HG03060 (cell line): ENCODE data around the gene TIMP2.
A peak's percentile ranks its signal among the peaks of the same experiment; 100 is the strongest.

Source experiments
- ATAC-seq: cut with Tn5 transposase; IDR thresholded peaks from one replicate; pipeline ENCODE4 v1.9.1; 2021; ENCODE audit warnings: low read depth, moderate number of reproducible peaks; ENCODE audit not compliant: unreplicated experiment

The TIMP2 gene

GRCh38 chr17:78840780-78841611, 84.2 kb downstream of the TIMP2 start, which contains the start of gene USP36:
USP36 (minus strand) TSS chr17:78840814; CDS start chr17:78836363, 4,451 bp downstream.
- ATAC-seq = peak; percentile 86

GRCh38 chr17:78840530-78840779, 84.7 kb downstream of the TIMP2 start:
- ATAC-seq = no peak

- ATAC-seq = no peak
These were observed 85.2 kb downstream of the TIMP2 start for GRCh38 chr17:78839762-78840529.

- ATAC-seq = no peak
These were observed 85.9 kb downstream of the TIMP2 start for GRCh38 chr17:78839235-78839761.

- no peak for ATAC-seq
These were observed 86.6 kb downstream of the TIMP2 start for GRCh38 chr17:78838574-78839005.

GRCh38 chr17:78836420-78837021, 88.7 kb downstream of the TIMP2 start:
- no peak for ATAC-seq

GRCh38 chr17:78834571-78834970, 90.6 kb downstream of the TIMP2 start:
- no peak for ATAC-seq

GRCh38 chr17:78832541-78832810, 92.7 kb downstream of the TIMP2 start:
- no peak for ATAC-seq

GRCh38 chr17:78831688-78832540, 93.3 kb downstream of the TIMP2 start:
- no peak for ATAC-seq

GRCh38 chr17:78829477-78829876, 95.7 kb downstream of the TIMP2 start:
- no peak for ATAC-seq

GRCh38 chr17:78828470-78829185, 96.6 kb downstream of the TIMP2 start:
- no peak for ATAC-seq

- ATAC-seq = no peak
These were observed 98.2 kb downstream of the TIMP2 start for GRCh38 chr17:78826836-78827509.

- ATAC-seq = no peak
These were observed 98.8 kb downstream of the TIMP2 start for GRCh38 chr17:78826421-78826820.

- ATAC-seq = no peak
These were observed 99.5 kb downstream of the TIMP2 start for GRCh38 chr17:78825696-78826095.

- ATAC-seq = no peak
These were observed 100.9 kb downstream of the TIMP2 start for GRCh38 chr17:78824240-78824639.

- no peak for ATAC-seq
These were observed 101.7 kb downstream of the TIMP2 start for GRCh38 chr17:78823282-78824046.

GRCh38 chr17:78822552-78822951, 102.6 kb downstream of the TIMP2 start:
- no peak for ATAC-seq

GRCh38 chr17:78821961-78822360, 103.2 kb downstream of the TIMP2 start:
- ATAC-seq = no peak

- no peak for ATAC-seq
These were observed 104.3 kb downstream of the TIMP2 start for GRCh38 chr17:78820841-78821240.
